Heart right ventricle (tissue), 16 donors: Measurements from ENCODE around the gene EYS. TPM values are rescaled to one million over a fixed set of nuclear protein-coding genes. Genes with fewer than 3 reads are reported as not detected.

ENCODE experiments used
- ATAC-seq, 8 donors: fragments of 200-7000 bp; cut with Tn5 transposase; one replicate each; pipeline ENCODE4 v1.9.1; 2020; ENCODE audit warnings: mild to moderate bottlenecking in 8 of 8, moderate library complexity in 8 of 8, moderate number of reproducible peaks in 1 of 8
- DNase-seq, 2 donors: peaks; one replicate each; pipeline ENCODE4 v3.0.0-alpha.2; 2020
- H3K27ac ChIP-seq, 10 donors: fragments of 200-600 bp; sonication (generic) in 2 of 10; one replicate each; pipeline versions ENCODE4 v1.5.0 to v1.8.0; 2020 to 2022; ENCODE audit warnings: mild to moderate bottlenecking in 3 of 10
- H3K27me3 ChIP-seq, 7 donors: fragments of 200-600 bp; one replicate each; pipeline ENCODE4 v1.8.0; 2021 to 2022; ENCODE audit warnings: mild to moderate bottlenecking in 2 of 7
- H3K36me3 ChIP-seq, 9 donors: fragments of 200-600 bp; sonication (generic) in 1 of 9; one replicate each; pipeline versions ENCODE4 v1.5.0 to v1.8.0; 2020 to 2022; ENCODE audit warnings: mild to moderate bottlenecking in 2 of 9
- H3K4me1 ChIP-seq, 9 donors: fragments of 200-600 bp; sonication (generic) in 1 of 9; one replicate each; pipeline versions ENCODE4 v1.5.0 to v1.8.0; 2020 to 2022; ENCODE audit warnings: mild to moderate bottlenecking in 4 of 9
- H3K4me3 ChIP-seq, 10 donors: fragments of 200-600 bp; sonication (generic) in 2 of 10; one replicate each; pipeline versions ENCODE4 v1.5.0 to v1.8.0; 2020 to 2022; ENCODE audit warnings: mild to moderate bottlenecking in 7 of 10, moderate library complexity in 2 of 10
- H3K9me3 ChIP-seq, 11 donors: fragments of 200-600 bp in 10 of 11; sonication (generic) in 2 of 11; one replicate each; pipeline versions ENCODE4 v1.5.0 to v1.8.0; 2013 to 2022; ENCODE audit warnings: mild to moderate bottlenecking in 2 of 11, control low read depth in 1 of 11, moderate library complexity in 1 of 11
- WGBS, 2 donors: extraction: QIAGEN DNeasy Blood & Tissue Kit; methylation state at CpG; one replicate each; pipeline ENCODE4 v1.1.7; 2013; ENCODE audit warnings: inconsistent platforms in 1 of 2; 5-methylcytosine and 5-hydroxymethylcytosine counted together
- intact Hi-C, 10 donors: fragments of 100-400 bp; cut with DNase I; formaldehyde crosslinking; loops; one replicate each; pipeline versions ENCODE4 v1.11.1 to v1.14.2; 2022
- polyA plus RNA-seq, 2 donors: library from polyadenylated mRNA; stranded (reverse); fragments of 200-250 nt; gene quantifications; one replicate each; pipeline ENCODE4 v1.2.3, GENCODE V29; 2013
- total RNA-seq, 10 donors: library from RNA; stranded (reverse); fragmentation: NEBNext Ultra II Directional in 3 of 10; extraction: Animal tissue kit (Norgen Biotek cat#: 25700) in 3 of 10; gene quantifications; one replicate each; pipeline versions ENCODE4 v1.2.1 to v1.2.4, GENCODE V29; 2021 to 2023
- TF ChIP-seq, protein P1 (sequence below), 9 donors: fragments of 200-600 bp; sonication (generic) in 2 of 9; IDR thresholded peaks; one replicate each; pipeline versions ENCODE4 v1.5.0 to v1.8.0; 2021 to 2022; ENCODE audit warnings: antibody characterized with exemption in 9 of 9, mild to moderate bottlenecking in 5 of 9, moderate library complexity in 1 of 9
- donor health status: Arrhythmogenic right ventricular cardiomyopathy.
- donor health status: ischemic (EF 13 %, LVEDD 7.1; RV severe dilation, severe dysfunction).
- donor health status: healthy with polysubstance abuse.
- donor health status: DM: no; HTN: yes; CAD: no.
- donor health status: DM: no; HTN: no; CAD: no.
- donor health status: ischemic (EF 25% LVEDD 6.9; RV normal size, moderate dysfunction).
- donor health status: ischemic (EF 25% LVEDD 5.7; RV mildly dilated, moderate dysfunction).
- donor health status: healthy.
- donor health status: DM: yes; HTN: yes; CAD: no.
- donor health status: Ischemic cardiomyopathy.
- donor health status: ischemic (EF 35%, LVEDD 5.7; RV mildly dilated, moderate dysfunction).
- donor health status: nonischemic (EF 11% LVEDD 7.7; RV severe dilation, severe dysfunction).
- donor health status: DM: yes; HTN: yes; CAD: no.
- donor health status: PGD.
- donor health status: ischemic (EF 29% LVEDD 5.4; RV normal size, mild dysfunction).
- donor health status: nonischemic (EF 23%, LVEDD 6.1; RV moderate dilation, normal function).

Gene EYS
- total and polyA plus RNA-seq, 12 donors, result 0.02 to 0.40 (median 0.18) TPM; not detected in 8

DNA sequence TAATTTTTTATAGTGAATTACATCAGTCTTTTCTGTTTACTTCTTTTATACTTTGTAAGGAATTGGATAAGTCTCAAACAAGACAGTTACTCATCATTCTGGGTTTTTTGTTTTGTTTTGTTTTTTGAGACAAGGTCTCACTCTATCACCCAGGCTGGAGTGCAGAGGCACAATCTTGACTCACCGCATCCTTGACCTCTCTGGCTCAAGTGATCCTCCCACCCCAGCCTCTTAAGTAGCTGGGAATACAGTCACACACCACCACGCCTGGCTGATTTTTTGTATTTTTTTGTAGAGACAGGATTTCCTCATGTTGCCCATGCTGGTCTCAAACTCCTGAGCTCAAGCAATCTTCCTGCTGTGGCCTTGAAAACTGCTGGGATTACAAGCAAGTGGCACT is 524.3 kb downstream of the EYS start:
- 58 to 76% methylated on average over 2 of the region's 2 CpGs for WGBS, 2 donors

DNA sequence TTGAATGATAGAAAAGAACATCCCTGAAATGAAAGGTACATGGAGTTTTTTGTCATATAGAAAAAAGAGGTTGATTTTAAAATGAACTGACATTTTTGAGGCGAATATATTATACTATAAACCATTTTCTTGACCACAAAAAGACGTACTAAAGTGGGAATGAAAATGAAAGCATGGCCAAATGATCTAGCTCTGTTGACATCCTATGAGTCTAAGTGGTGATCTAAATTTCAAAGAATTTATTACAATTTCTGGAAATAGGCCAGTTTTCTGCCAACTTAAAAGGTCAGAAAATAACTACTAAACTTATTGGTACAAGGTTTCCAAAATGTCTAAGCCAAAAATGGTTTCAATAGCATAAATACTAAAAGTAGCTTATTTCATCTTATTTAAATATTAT is 536.8 kb downstream of the EYS start:
- TF ChIP-seq, protein P1, sequence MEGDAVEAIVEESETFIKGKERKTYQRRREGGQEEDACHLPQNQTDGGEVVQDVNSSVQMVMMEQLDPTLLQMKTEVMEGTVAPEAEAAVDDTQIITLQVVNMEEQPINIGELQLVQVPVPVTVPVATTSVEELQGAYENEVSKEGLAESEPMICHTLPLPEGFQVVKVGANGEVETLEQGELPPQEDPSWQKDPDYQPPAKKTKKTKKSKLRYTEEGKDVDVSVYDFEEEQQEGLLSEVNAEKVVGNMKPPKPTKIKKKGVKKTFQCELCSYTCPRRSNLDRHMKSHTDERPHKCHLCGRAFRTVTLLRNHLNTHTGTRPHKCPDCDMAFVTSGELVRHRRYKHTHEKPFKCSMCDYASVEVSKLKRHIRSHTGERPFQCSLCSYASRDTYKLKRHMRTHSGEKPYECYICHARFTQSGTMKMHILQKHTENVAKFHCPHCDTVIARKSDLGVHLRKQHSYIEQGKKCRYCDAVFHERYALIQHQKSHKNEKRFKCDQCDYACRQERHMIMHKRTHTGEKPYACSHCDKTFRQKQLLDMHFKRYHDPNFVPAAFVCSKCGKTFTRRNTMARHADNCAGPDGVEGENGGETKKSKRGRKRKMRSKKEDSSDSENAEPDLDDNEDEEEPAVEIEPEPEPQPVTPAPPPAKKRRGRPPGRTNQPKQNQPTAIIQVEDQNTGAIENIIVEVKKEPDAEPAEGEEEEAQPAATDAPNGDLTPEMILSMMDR (IDR thresholded peaks at IDR 0.05), result no peak
- ATAC-seq (no peak), DNase-seq (no peak)
- intact Hi-C loops, result no loop called here
- no peaks in the 10 kb centered on the region for H3K4me1 ChIP-seq
- WGBS, 2 donors, result 67 to 83% methylated on average over 2 of the region's 2 CpGs
- H3K9me3 ChIP-seq, result no peaks in the 10 kb centered on the region
- no peaks in the 10 kb centered on the region for H3K36me3 ChIP-seq
- no peak overlapping the region for H3K4me3 ChIP-seq
- H3K27ac ChIP-seq, result no peak overlapping the region
- no peaks in the 10 kb centered on the region for H3K27me3 ChIP-seq

More for the DNA sequence above, 524.3 kb downstream of the EYS start:
- intact Hi-C loops, result no loop called here
- Histone ChIP-seq H3K9me3 (peaks cover 0 to 12% (median 0%) of the 10 kb centered on the region in 11 donors), H3K27ac (no peak overlapping the region), H3K4me1 (no peaks in the 10 kb centered on the region), H3K36me3 (no peaks in the 10 kb centered on the region), H3K4me3 (no peak overlapping the region), H3K27me3 (no peaks in the 10 kb centered on the region)
- DNase-seq, result no peak
- no peak for ATAC-seq
- TF ChIP-seq, protein P1 (IDR thresholded peaks at IDR 0.05), result no peak

DNA sequence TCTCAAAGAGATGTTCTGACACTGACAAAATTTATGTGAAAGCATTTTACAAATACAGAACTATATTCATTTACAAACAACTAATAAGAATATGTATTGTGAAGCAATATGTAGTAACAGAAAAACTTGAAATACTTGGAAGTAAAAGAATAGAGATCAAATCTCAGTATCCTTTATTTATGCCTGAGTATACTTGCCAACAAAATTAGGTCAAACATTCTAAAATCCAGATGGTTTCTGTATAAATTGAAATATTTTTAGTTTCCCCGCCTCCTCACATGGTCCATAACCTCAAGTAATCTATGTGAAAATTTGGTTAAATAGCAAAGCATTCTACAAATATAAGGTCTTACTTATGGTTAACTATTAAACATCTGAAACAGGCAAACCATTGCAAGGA is 545.4 kb downstream of the EYS start:
- Histone ChIP-seq H3K27ac (no peak overlapping the region), H3K4me1 (no peaks in the 10 kb centered on the region), H3K36me3 (no peaks in the 10 kb centered on the region), H3K9me3 (no peaks in the 10 kb centered on the region), H3K27me3 (no peaks in the 10 kb centered on the region), H3K4me3 (no peak overlapping the region)
- no peak for ATAC-seq
- DNase-seq, result no peak
- TF ChIP-seq, protein P1 (IDR thresholded peaks at IDR 0.05), result no peak
- intact Hi-C loops, result no loop called here
- WGBS, 2 donors, result 34 to 63% methylated on average over 1 of the region's 1 CpG

- no peaks in the 10 kb centered on the region for H3K9me3 ChIP-seq
- intact Hi-C loops, result no loop called here
- no peaks in the 10 kb centered on the region for H3K4me1 ChIP-seq
- H3K27me3 ChIP-seq, result no peaks in the 10 kb centered on the region
- ATAC-seq (no peak), DNase-seq (no peak)
- TF ChIP-seq, protein P1 (IDR thresholded peaks at IDR 0.05), result no peak
- no peak overlapping the region for H3K4me3 ChIP-seq
- H3K36me3 ChIP-seq, result no peaks in the 10 kb centered on the region
- 55 to 64% methylated on average over 3 of the region's 3 CpGs for WGBS, 2 donors
- H3K27ac ChIP-seq, result no peak overlapping the region
These were observed 550.0 kb downstream of the EYS start for GRCh38 chr6:65157025-65157424.
